H1 (cell line): ENCODE data around the gene GCLM. TPM values are rescaled to one million over a fixed set of nuclear protein-coding genes. Genes with fewer than 3 reads are reported as not detected.

Experiments used
- BACH1 ChIP-seq: IDR thresholded peaks from 2 replicates; pipeline ENCODE4 v1.6.1; 2012; ENCODE audit warnings: low read length, improper control_type of control experiment
- KDM1A ChIP-seq: fragments of 200-600, 300-600 bp; sonication (generic); IDR thresholded peaks from 2 replicates; pipeline ENCODE4 v1.7.1; 2016; ENCODE audit warnings: mild to moderate bottlenecking, low read length, borderline replicate concordance
- KDM5A ChIP-seq: fragments of 200-600 bp; IDR thresholded peaks from 2 replicates; pipeline ENCODE4 v1.7.1; 2012; ENCODE audit warnings: mild to moderate bottlenecking, low read length, inconsistent platforms, mixed read lengths
- NANOG ChIP-seq: IDR thresholded peaks from 2 replicates; pipeline ENCODE4 v1.6.1; 2011; ENCODE audit warnings: low read length, low read depth, mild to moderate bottlenecking, inconsistent platforms; ENCODE audit not compliant: insufficient read depth, poor library complexity, severe bottlenecking
- NRF1 ChIP-seq: IDR thresholded peaks from 2 replicates; pipeline ENCODE4 v1.6.1; 2011; ENCODE audit warnings: mild to moderate bottlenecking, low read depth, low read length, improper control_type of control experiment
- SIRT6 ChIP-seq: IDR thresholded peaks from one replicate; pipeline ENCODE4 v1.7.1; 2012; ENCODE audit warnings: low read length, inconsistent platforms
- polyA plus RNA-seq, 7 experiments: library from polyadenylated mRNA; depleted of rRNA in 3 of 7; stranded (reverse) in 5 of 7; unstranded in 2 of 7; fragments of >200 nt in 5 of 7; fragments of 200-250 nt in 2 of 7; gene quantifications; 1 replicate in 5 of 7; 2 replicates in 1 of 7; 4 replicates in 1 of 7; pipeline versions ENCODE4 v1.2.1 to v1.2.3, GENCODE V29; 2011 to 2013; ENCODE audit warnings: missing spikeins in 2 of 7, mixed read lengths in 2 of 7
- total RNA-seq: library from RNA; stranded (reverse); fragmentation: NEBNext Ultra II Directional; extraction: Animal tissue kit (Norgen Biotek cat#: 25700); gene quantifications from 2 replicates; pipeline ENCODE4 v1.2.1, GENCODE V29; 2021
- TF ChIP-seq, protein P1 (sequence below): IDR thresholded peaks from 2 replicates; pipeline ENCODE4 v1.6.1; 2011; ENCODE audit warnings: low read length, improper control_type of control experiment

GCLM gene
- total and polyA plus RNA-seq, 2 of the 8 experiments (the other 6 are each of a cell fraction or from before 2014, with no cell fraction given) = 3.1 to 12.8 TPM

DNA sequence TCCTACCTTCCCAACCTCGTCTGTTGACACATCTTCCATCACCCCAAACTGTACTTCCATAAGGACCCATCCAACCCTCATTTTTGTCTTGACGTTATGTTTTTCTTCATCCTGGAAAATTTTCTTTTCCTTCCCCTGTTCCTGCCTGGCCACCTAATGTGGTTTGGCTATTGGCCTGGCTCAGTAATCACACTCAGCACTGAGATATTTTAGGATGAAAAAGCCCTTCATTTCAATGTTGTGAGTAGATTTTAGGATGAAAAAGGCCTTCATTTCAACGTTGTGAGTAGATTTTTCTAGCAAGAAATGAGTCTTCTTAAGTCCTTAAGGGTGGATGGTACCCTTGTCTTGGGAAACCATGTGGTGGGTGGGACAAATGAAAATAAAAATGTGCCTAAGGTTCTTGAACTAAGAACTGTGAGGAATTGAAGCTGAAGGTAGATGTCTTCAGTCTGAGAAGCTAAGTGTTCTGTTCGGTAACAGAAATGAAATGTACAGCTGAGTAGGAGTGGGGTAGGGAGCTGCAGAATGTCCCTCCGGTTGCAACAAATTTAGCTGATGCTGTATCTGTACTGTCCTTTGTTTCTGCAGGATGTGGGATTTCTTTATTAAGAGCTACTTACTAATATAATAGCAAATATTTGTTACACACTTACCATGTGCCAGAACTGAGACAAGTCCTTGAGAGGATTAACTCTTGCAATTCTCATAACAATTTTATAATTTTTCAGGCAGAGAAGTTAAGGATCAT lies 66.3 kb downstream of the GCLM start (continued):
- TF ChIP-seq, protein P1, sequence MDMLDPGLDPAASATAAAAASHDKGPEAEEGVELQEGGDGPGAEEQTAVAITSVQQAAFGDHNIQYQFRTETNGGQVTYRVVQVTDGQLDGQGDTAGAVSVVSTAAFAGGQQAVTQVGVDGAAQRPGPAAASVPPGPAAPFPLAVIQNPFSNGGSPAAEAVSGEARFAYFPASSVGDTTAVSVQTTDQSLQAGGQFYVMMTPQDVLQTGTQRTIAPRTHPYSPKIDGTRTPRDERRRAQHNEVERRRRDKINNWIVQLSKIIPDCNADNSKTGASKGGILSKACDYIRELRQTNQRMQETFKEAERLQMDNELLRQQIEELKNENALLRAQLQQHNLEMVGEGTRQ = no peak
- TF ChIP-seq KDM5A (no peak), NANOG (no peak), BACH1 (no peak), SIRT6 (no peak), NRF1 (no peak), KDM1A (no peak)
